ENCODE measurements around the gene DUS3L.
"Not testable (repeated sequence)": the region's sequence is repeated elsewhere in the genome, so short reads cannot be mapped to it uniquely, and the experiment has no call there.

Gene DUS3L

DNA sequence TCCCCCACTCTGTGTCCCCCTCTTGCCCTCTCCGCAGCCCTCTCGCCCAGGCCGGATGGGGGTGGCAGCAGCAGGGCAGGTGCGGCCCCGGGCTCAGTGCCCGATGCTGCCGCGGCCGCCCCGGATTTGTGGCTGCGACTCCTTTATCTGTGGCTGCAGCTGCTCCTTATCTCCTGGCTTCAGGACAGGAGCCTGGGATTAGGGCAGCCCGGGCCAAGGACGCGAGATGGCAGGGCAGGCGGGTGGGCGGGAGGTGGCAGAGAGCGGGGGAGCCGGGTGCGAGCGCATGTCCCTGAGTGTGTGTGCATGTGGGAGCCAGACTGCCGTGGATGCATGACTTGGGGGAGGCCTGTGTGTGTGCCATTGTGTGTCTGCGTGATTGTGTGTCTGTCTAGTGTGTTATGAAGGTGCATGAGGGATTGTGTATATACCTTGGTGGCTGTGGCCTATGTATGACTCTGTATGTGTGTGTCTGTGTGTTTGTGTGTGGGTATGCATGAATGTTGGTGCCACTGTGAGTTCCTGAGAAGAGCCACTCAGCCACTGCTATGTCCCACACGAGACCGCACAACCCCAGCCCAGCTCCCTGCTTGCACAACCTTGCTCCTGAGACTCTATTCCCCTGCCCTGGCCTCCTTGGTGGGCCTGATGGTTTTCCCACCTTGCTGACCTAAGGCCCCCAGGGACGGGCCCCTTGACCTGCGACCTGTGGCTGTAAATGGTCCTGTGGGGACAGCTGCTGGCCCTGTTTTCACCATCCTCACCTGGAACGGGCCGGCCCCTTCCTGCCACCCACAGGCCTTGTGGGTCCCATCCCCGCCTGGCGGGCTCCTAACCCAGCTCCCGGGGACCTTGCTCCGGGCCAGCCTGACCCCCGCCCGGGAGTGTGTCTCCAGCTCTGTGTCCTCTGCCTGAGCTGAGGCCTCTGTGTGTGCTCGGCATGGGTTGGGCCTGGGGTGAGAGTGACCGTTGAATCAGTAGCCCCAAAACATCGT, 8.6 kb upstream of the DUS3L start:
- no peak for DNase-seq

DNA sequence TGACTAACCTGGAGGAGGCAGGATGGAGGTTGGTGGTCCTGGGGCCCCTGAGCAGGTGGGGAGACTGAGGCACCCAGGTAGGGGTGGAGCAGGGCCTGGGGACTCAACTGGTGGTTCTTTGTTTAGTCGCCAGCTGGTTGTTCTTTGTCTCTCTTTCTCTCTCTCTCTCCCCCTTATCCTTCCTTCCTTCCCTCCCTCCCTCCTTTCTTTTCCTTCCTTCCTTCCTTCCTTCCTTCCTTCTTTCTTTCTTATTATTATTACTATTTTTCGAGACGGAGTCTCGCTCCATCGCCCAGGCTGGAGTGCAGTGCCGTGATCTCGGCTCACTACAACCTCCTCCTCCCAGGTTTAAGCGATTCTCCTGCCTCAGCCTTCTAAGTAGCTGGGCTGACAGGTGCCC, 7.3 kb upstream of the DUS3L start:
- no peak for DNase-seq

DNA sequence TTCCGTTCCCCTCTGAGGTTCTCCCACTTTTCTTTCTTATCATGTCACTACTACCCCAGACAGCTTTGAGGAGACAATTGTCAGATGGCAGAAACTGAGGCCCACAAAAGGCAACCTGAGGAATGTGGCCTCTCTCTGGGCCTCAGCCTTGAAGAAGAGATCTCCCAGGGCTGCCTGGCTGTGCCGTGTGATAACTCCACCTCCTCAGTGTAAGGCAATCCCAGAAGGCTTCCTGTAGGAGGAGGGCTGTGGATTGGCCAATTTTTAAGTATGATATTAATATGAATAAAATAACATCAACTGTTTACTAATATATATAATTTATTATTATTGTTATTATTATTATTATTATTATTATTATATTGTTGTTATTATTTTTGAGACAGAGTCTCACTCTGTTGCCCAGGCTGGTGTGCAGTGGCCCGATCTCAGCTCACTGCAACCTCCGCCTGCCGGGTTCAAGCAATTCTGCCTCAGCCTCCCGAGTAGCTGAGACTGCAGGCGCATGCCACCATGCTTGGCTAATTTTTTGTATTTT, 4.5 kb upstream of the DUS3L start:
- DNase-seq: no peak

- no peak for DNase-seq
Measured at GRCh38 chr19:5793188-5793587, 2.2 kb upstream of the DUS3L start.

DNA sequence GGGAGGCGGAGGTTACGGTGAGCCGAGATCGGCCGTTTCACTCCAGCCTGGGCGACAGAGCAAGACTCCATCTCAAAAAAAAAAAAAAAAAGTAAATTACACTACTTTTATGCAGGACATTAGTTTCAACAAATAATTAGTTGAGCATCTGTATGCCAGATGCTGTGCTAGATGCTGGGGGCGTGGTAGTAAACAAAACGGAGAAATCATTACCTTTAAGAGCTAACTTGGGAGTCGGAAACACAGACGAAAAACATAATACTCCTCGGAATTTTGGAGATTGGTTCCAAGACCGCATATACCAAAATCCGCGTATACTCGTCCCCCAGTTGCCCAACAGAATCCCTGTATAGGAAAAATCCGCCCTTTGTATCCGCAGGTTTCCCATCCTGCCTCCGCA, 1.3 kb upstream of the DUS3L start:
- no peak for DNase-seq

GRCh38 chr19:5789886-5790558, 941 bp downstream of the DUS3L start:
- no peak for DNase-seq

DNA sequence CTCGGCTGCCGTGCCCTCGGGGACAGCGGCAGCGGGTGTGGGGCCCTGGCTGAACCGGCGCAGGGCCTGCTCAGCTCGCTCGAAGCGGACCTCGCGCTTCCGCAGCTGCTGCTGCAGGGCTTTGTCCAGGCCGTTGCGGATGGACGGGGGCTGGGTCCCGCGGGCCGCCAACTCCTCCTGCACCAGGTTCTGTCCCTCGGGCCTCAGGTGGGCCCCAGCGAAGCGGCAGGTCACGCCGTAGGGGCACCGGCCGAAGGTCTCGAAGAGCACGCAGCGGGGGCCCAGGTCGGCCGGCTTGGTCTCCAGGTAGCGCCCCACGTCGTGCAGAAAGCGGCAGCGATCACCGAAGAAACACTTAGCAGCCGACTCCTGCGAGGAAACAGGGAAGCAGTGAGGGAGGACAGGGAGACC, 1.6 kb downstream of the DUS3L start:
- DNase-seq: no peak

GRCh38 chr19:5788422-5788821, 2.5 kb downstream of the DUS3L start:
- no peak for DNase-seq

- DNase-seq: no peak
Measured at GRCh38 chr19:5787409-5788182, 3.4 kb downstream of the DUS3L start.

GRCh38 chr19:5786593-5787408, 4.2 kb downstream of the DUS3L start:
- DNase-seq: no peak

DNA sequence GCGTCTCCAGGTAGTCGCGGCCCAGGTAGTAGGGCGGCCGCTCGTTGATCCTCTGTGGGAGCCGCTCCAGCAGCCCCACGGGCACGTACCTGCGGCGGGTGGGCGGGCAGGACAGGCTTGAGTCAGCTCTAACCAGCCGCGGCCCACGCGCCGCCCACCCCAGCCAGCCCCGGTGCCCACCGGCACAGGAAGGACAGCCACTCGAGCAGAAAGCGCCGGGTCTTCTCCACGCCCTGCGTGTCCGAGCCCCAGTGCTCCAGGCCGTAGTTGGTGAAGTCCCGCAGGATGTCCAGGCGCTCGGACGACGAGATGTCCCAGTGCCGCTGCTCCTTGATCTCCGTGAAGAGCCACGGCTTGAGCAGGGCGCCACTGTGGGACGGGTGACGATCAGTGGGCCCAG, 5.5 kb downstream of the DUS3L start:
- DNase-seq: no peak

GRCh38 chr19:5784581-5785147, 6.3 kb downstream of the DUS3L start, which contains the start of gene PRR22:
Gene PRR22, minus strand, starts transcription at chr19:5784746. Its CDS starts 86 bp downstream, at chr19:5784660.
- DNase-seq: no peak

- no peak for DNase-seq
Measured at GRCh38 chr19:5782945-5783919, 7.7 kb downstream of the DUS3L start.

DNA sequence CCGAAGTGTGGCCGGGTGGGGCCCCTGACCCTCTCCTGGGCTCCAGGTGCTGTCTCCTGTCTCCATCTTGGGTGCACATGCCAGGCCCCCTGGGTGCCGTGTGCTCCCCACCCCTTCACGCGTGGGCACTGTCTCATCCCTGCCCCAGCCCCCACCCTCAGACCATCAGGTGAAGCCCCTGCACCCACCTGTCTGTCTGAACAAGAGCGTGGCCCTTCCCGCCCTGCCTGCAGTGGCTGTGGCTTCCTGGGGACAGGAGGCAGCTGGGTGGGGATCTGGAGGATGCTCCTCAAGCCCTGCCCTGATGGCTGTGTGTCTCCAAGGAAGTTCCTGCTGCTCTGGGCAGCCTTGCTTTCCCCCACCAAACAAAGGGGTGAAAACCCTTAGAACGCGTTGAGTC, 8.6 kb downstream of the DUS3L start:
- no peak for DNase-seq

DNA sequence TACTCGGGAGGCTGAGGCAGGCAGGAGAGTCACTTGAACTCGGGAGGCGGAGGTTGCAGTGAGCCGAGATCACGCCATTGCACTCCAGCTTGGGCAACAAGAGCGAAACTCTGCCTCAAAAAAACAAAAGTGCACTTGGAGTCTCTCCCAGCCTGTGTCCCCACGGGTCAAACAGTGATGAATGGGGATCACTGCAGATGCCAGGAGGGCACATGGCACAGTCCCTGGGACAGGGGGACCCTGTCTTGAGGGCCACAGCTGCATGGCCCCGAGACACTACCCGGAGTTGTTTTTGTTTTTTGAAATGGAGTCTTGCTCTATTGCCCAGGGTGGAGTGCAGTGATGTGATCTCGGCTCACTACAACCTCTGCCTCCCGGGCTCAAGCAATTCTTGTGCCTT, 10.0 kb downstream of the DUS3L start:
- DNase-seq: not testable (repeated sequence)

GRCh38 chr19:5778402-5778801, 12.6 kb downstream of the DUS3L start:
- DNase-seq: no peak

DNA sequence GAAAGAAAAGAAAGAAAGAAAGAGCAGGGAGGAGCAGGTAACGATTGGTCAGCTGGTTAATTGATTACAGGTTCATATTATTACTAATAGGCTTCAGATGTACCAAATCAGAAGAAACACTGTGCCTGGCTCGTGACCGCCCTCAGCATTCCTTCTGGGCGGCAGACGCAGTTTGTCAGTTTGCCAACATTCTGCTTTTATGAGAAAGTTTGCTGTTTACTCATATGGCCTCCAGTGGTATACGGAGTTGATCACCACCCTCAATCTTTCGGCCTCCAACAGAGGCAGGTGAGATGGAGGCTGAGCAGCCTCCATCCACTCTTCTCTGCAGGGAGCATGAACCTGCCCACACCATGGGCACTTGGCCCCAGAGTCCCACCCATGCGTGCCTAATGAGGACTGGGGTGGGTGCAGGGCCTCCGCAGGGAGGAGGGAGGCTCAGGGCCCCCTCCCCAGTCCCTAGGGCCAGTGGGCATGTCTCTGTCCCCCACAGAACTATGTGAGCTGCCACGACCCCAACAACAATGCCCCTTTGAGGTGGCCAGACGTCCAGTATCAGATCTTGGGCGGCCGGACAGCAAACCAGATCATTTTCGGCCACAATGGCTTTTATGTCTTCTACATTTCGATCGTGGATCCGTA, 15.2 kb downstream of the DUS3L start:
- DNase-seq: no peak

GRCh38 chr19:5774921-5775320, 16.0 kb downstream of the DUS3L start:
- no peak for DNase-seq

DNA sequence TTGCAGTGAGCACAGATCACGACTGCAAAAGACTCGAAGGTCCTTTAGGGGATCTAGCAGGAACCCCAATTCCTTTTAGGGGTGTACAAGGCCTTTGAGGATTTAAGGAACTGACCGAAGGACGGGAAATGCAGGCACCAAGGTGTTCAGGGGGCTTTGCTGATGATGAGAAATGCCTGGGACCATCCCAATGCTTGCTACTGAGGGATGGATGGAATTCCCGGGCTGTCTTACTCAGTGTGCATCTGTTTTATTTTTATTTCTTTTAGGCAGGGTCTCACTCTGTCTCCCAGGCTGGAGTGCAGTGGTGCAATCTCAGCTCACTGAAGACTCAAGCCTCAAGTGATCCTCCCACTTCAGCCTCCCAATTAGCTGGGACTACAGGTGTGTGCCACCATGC, 17.7 kb downstream of the DUS3L start:
- DNase-seq: no peak

GRCh38 chr19:5772416-5772815, 18.5 kb downstream of the DUS3L start:
- no peak for DNase-seq
